Loucy (cell line): ENCODE results near the gene AAK1.

Source experiments
- H2AFZ ChIP-seq: fragments of 200-600 bp; sonication (generic); 2 replicates; pipeline ENCODE4 v1.6.0; 2016; ENCODE audit warnings: antibody characterized with exemption, mild to moderate bottlenecking, low read length, moderate library complexity
- H3F3A ChIP-seq: fragments of 200-600 bp; 2 replicates; pipeline ENCODE4 v1.6.0; 2016; ENCODE audit warnings: antibody characterized with exemption, low read depth, mild to moderate bottlenecking
- H3K27me3 ChIP-seq: fragments of 200-600 bp; sonication (generic); 2 replicates; pipeline ENCODE4 v1.6.1; 2014; ENCODE audit warnings: low read length, mild to moderate bottlenecking; ENCODE audit not compliant: insufficient read depth, poor library complexity, severe bottlenecking
- H3K36me3 ChIP-seq: fragments of 200-600 bp; sonication (generic); 2 replicates; pipeline ENCODE4 v1.6.1; 2016; ENCODE audit warnings: low read length; ENCODE audit not compliant: insufficient read depth
- H3K4me1 ChIP-seq: fragments of 200-600 bp; sonication (generic); 2 replicates; pipeline ENCODE4 v1.5.1; 2014; ENCODE audit warnings: low read length, mild to moderate bottlenecking; ENCODE audit not compliant: insufficient read depth, poor library complexity, severe bottlenecking
- H3K4me2 ChIP-seq: fragments of 200-600 bp; sonication (generic); 2 replicates; pipeline ENCODE4 v1.6.0; 2014; ENCODE audit warnings: antibody characterized with exemption, low read length, low read depth, mild to moderate bottlenecking; ENCODE audit not compliant: poor library complexity, severe bottlenecking
- H3K4me3 ChIP-seq: fragments of 200-600 bp; sonication (generic); 2 replicates; pipeline ENCODE4 v1.5.1; 2014; ENCODE audit warnings: low read length, mild to moderate bottlenecking, mixed read lengths; ENCODE audit not compliant: poor library complexity, severe bottlenecking
- H3K79me2 ChIP-seq: fragments of 200-600 bp; sonication (generic); 2 replicates; pipeline ENCODE4 v1.6.1; 2014; ENCODE audit warnings: low read length; ENCODE audit not compliant: insufficient read depth
- H3K9ac ChIP-seq: fragments of 200-600 bp; sonication (generic); 2 replicates; pipeline ENCODE4 v1.6.0; 2014; ENCODE audit warnings: mild to moderate bottlenecking, low read depth, low read length, moderate library complexity; ENCODE audit not compliant: poor library complexity, severe bottlenecking
- H3K9me2 ChIP-seq: fragments of 200-600 bp; sonication (generic); replicated peaks from 2 replicates; pipeline ENCODE4 v1.6.1; 2016; ENCODE audit warnings: low read depth, low read length, mixed read lengths
- H3K9me3 ChIP-seq: fragments of 200-600 bp; sonication (generic); 2 replicates; pipeline ENCODE4 v1.6.1; 2014; ENCODE audit warnings: mild to moderate bottlenecking, antibody characterized with exemption, low read length, low read depth; ENCODE audit not compliant: insufficient read depth
- H4K20me1 ChIP-seq: fragments of 200-600 bp; sonication (generic); 2 replicates; pipeline ENCODE4 v1.6.0; 2014; ENCODE audit warnings: antibody characterized with exemption, low read length, mild to moderate bottlenecking; ENCODE audit not compliant: insufficient read depth, poor library complexity, severe bottlenecking
- CTCF ChIP-seq: fragments of 200-600 bp; sonication (generic); conservative IDR thresholded peaks from 2 replicates; pipeline ENCODE4 v1.5.1; 2014; ENCODE audit warnings: mild to moderate bottlenecking, antibody characterized with exemption, low read length
- EZH2phosphoT487 ChIP-seq: fragments of 200-600 bp; IDR thresholded peaks from 2 replicates; pipeline ENCODE4 v1.6.1; 2018; ENCODE audit warnings: antibody characterized with exemption, mild to moderate bottlenecking, moderate library complexity, borderline replicate concordance

Gene AAK1

GRCh38 chr2:69489793-69490192, 153.7 kb downstream of the AAK1 start:
- H3K9ac ChIP-seq = no peak overlapping the region
- no peak overlapping the region for H3K4me2 ChIP-seq
- H3K79me2 ChIP-seq = no peaks in the 10 kb centered on the region
- TF ChIP-seq CTCF = no peak
- H3F3A ChIP-seq = no peaks in the 10 kb centered on the region
- H3K9me2 ChIP-seq = no peaks in the 10 kb centered on the region
- H3K9me3 ChIP-seq = no peaks in the 10 kb centered on the region
- H3K36me3 ChIP-seq = peaks cover 37% of the 10 kb centered on the region; the same call in 1 of the 2 replicates
- no peaks in the 10 kb centered on the region for H3K4me1 ChIP-seq
- no peak overlapping the region for H2AFZ ChIP-seq
- H4K20me1 ChIP-seq = no peaks in the 10 kb centered on the region
- H3K4me3 ChIP-seq = no peak overlapping the region
- H3K27me3 ChIP-seq = no peaks in the 10 kb centered on the region

GRCh38 chr2:69483696-69484095, 159.8 kb downstream of the AAK1 start:
- Histone ChIP-seq H3K9me3 (no peaks in the 10 kb centered on the region), H3K9ac (no peak overlapping the region), H3F3A (no peaks in the 10 kb centered on the region), H3K79me2 (no peaks in the 10 kb centered on the region), H3K27me3 (no peaks in the 10 kb centered on the region), H2AFZ (no peak overlapping the region), H3K4me1 (no peaks in the 10 kb centered on the region), H4K20me1 (no peaks in the 10 kb centered on the region), H3K4me2 (no peak overlapping the region), H3K4me3 (no peak overlapping the region), H3K36me3 (peaks cover 42% of the 10 kb centered on the region; the same call in 1 of the 2 replicates), H3K9me2 (no peaks in the 10 kb centered on the region)
- TF ChIP-seq CTCF (no peak), EZH2phosphoT487 (no peak)

- H4K20me1 ChIP-seq = no peaks in the 10 kb centered on the region
- no peak overlapping the region for H2AFZ ChIP-seq
- no peak overlapping the region for H3K4me3 ChIP-seq
- H3K79me2 ChIP-seq = no peaks in the 10 kb centered on the region
- H3F3A ChIP-seq = no peaks in the 10 kb centered on the region
- TF ChIP-seq CTCF = no peak
- TF ChIP-seq EZH2phosphoT487 = no peak
- H3K36me3 ChIP-seq = peaks cover 37% of the 10 kb centered on the region; the same call in 1 of the 2 replicates
- H3K27me3 ChIP-seq = no peaks in the 10 kb centered on the region
- H3K9ac ChIP-seq = no peak overlapping the region
- H3K9me3 ChIP-seq = no peaks in the 10 kb centered on the region
- H3K9me2 ChIP-seq = no peaks in the 10 kb centered on the region
- H3K4me1 ChIP-seq = no peaks in the 10 kb centered on the region
- no peak overlapping the region for H3K4me2 ChIP-seq
These were observed 160.5 kb downstream of the AAK1 start for GRCh38 chr2:69483024-69483423.
